GM21737 (cell line): ENCODE data around the gene APOBEC4.
"Not testable (repeated sequence)": the region's sequence is repeated elsewhere in the genome, so short reads cannot be mapped to it uniquely, and the experiment has no call there.

Experiments
- ATAC-seq: cut with Tn5 transposase; IDR thresholded peaks from one replicate; pipeline ENCODE4 v1.9.1; 2021; ENCODE audit warnings: mild to moderate bottlenecking, moderate library complexity; ENCODE audit not compliant: unreplicated experiment

Gene APOBEC4

GRCh38 chr1:183652547-183653461 lies at the start of gene APOBEC4:
APOBEC4 (minus strand) TSS chr1:183653316; CDS start chr1:183648781, 4,535 bp downstream.
- ATAC-seq = no peak

GRCh38 chr1:183702813-183703198 lies 49.7 kb upstream of the APOBEC4 start:
- ATAC-seq = no peak

- ATAC-seq = no peak
Observed at GRCh38 chr1:183702087-183702812, 49.1 kb upstream of the APOBEC4 start.

GRCh38 chr1:183699616-183700160 lies 46.6 kb upstream of the APOBEC4 start:
- ATAC-seq = no peak

GRCh38 chr1:183697814-183698590 lies 44.9 kb upstream of the APOBEC4 start:
- no peak for ATAC-seq

- ATAC-seq = no peak
Observed at GRCh38 chr1:183696981-183697380, 43.9 kb upstream of the APOBEC4 start.

GRCh38 chr1:183694755-183695154 lies 41.6 kb upstream of the APOBEC4 start:
- no peak for ATAC-seq

GRCh38 chr1:183694066-183694465 lies 41.0 kb upstream of the APOBEC4 start:
- no peak for ATAC-seq

- no peak for ATAC-seq
Observed at GRCh38 chr1:183693521-183693920, 40.4 kb upstream of the APOBEC4 start.

GRCh38 chr1:183689762-183690204 lies 36.7 kb upstream of the APOBEC4 start:
- peak; percentile 73 for ATAC-seq

- ATAC-seq = no peak
Observed at GRCh38 chr1:183688341-183689060, 35.4 kb upstream of the APOBEC4 start.

GRCh38 chr1:183687546-183688304 lies 34.6 kb upstream of the APOBEC4 start:
- no peak for ATAC-seq

- no peak for ATAC-seq
Observed at GRCh38 chr1:183686229-183686628, 33.1 kb upstream of the APOBEC4 start.

- ATAC-seq = no peak
Observed at GRCh38 chr1:183685112-183685713, 32.1 kb upstream of the APOBEC4 start.

- ATAC-seq = not testable (repeated sequence)
Observed at GRCh38 chr1:183679363-183679762, 26.2 kb upstream of the APOBEC4 start.

GRCh38 chr1:183678819-183679218 lies 25.7 kb upstream of the APOBEC4 start:
- ATAC-seq = no peak

GRCh38 chr1:183676586-183677189 lies 23.6 kb upstream of the APOBEC4 start:
- no peak for ATAC-seq

- ATAC-seq = no peak
Observed at GRCh38 chr1:183675883-183676585, 22.9 kb upstream of the APOBEC4 start.
